Trophoblast cell (in vitro differentiated cells and primary cell): ENCODE data around the gene AAK1.
A peak's percentile ranks its signal among the peaks of the same experiment; 100 is the strongest.

Experiments used
- DNase-seq, 2 donors: peaks; one replicate each; pipeline ENCODE4 v3.0.0-alpha.2; 2016
- H2AFZ ChIP-seq: 2 replicates; pipeline ENCODE4 v1.6.1; 2013; ENCODE audit warnings: low read length, moderate library complexity, mild to moderate bottlenecking; ENCODE audit not compliant: insufficient read depth, poor library complexity
- H2AK5ac ChIP-seq: 2 replicates; pipeline ENCODE4 v1.6.1; 2013; ENCODE audit warnings: mild to moderate bottlenecking, low read length
- H2BK120ac ChIP-seq: 2 replicates; pipeline ENCODE4 v1.6.1; 2013; ENCODE audit warnings: low read length, mild to moderate bottlenecking, moderate library complexity; ENCODE audit not compliant: insufficient read depth, poor library complexity
- H2BK12ac ChIP-seq: 2 replicates; pipeline ENCODE4 v1.6.1; 2013; ENCODE audit warnings: mild to moderate bottlenecking, low read length, moderate library complexity
- H2BK5ac ChIP-seq: 2 replicates; pipeline ENCODE4 v1.6.1; 2013; ENCODE audit warnings: low read length, low read depth, moderate library complexity, mild to moderate bottlenecking; ENCODE audit not compliant: poor library complexity
- H3K14ac ChIP-seq: 2 replicates; pipeline ENCODE4 v1.6.1; 2013; ENCODE audit warnings: mild to moderate bottlenecking, low read length
- H3K18ac ChIP-seq: 2 replicates; pipeline ENCODE4 v1.6.1; 2013; ENCODE audit warnings: mild to moderate bottlenecking, low read length
- H3K23ac ChIP-seq: 2 replicates; pipeline ENCODE4 v1.6.1; 2013; ENCODE audit warnings: low read length
- H3K27ac ChIP-seq: 2 replicates; pipeline ENCODE4 v1.5.1; 2013; ENCODE audit warnings: low read depth, mild to moderate bottlenecking, inconsistent platforms, low read length, moderate library complexity
- H3K27me3 ChIP-seq: 2 replicates; pipeline ENCODE4 v1.6.1; 2013; ENCODE audit warnings: inconsistent platforms, mild to moderate bottlenecking, low read length, moderate library complexity; ENCODE audit not compliant: insufficient read depth
- H3K36me3 ChIP-seq, 2 experiments: 1 replicate in 1 of 2; 2 replicates in 1 of 2; pipeline ENCODE4 v1.6.1; 2013; ENCODE audit warnings: low read length in 2 of 2, mild to moderate bottlenecking in 2 of 2, moderate library complexity in 1 of 2; ENCODE audit not compliant: insufficient read depth in 2 of 2, control insufficient read depth in 1 of 2
- H3K4ac ChIP-seq: 2 replicates; pipeline ENCODE4 v1.6.1; 2013; ENCODE audit warnings: low read depth, mild to moderate bottlenecking, low read length, moderate library complexity
- H3K4me1 ChIP-seq, 2 experiments: 1 replicate in 1 of 2; 2 replicates in 1 of 2; pipeline ENCODE4 v1.6.1; 2013; ENCODE audit warnings: low read length in 2 of 2, mild to moderate bottlenecking in 2 of 2, moderate library complexity in 1 of 2; ENCODE audit not compliant: insufficient read depth in 2 of 2, control insufficient read depth in 1 of 2
- H3K4me2 ChIP-seq: 2 replicates; pipeline ENCODE4 v1.6.1; 2013; ENCODE audit warnings: inconsistent platforms, mild to moderate bottlenecking, low read length, moderate library complexity
- H3K4me3 ChIP-seq: 2 replicates; pipeline ENCODE4 v1.5.1; 2013; ENCODE audit warnings: mild to moderate bottlenecking, low read depth, low read length, inconsistent platforms
- H3K79me1 ChIP-seq: one replicate; pipeline ENCODE4 v1.6.1; 2013; ENCODE audit warnings: low read length
- H3K79me2 ChIP-seq: 2 replicates; pipeline ENCODE4 v1.6.1; 2013; ENCODE audit warnings: low read length, mild to moderate bottlenecking; ENCODE audit not compliant: control insufficient read depth, insufficient read depth, poor library complexity
- H3K9ac ChIP-seq: 2 replicates; pipeline ENCODE4 v1.6.1; 2013; ENCODE audit warnings: mild to moderate bottlenecking, low read length
- H3K9me3 ChIP-seq: 2 replicates; pipeline ENCODE4 v1.6.1; 2013; ENCODE audit warnings: low read depth, mild to moderate bottlenecking, control low read depth, inconsistent platforms, low read length; ENCODE audit not compliant: insufficient read depth
- H4K12ac ChIP-seq: 2 replicates; pipeline ENCODE4 v1.6.1; 2013; ENCODE audit warnings: low read depth, mild to moderate bottlenecking, low read length, moderate library complexity
- H4K8ac ChIP-seq: 2 replicates; pipeline ENCODE4 v1.6.1; 2013; ENCODE audit warnings: low read depth, mild to moderate bottlenecking, low read length, moderate library complexity
- H4K91ac ChIP-seq: one replicate; pipeline ENCODE4 v1.6.1; 2013; ENCODE audit warnings: low read depth, mild to moderate bottlenecking, low read length, moderate library complexity
- WGBS: extraction: QIAGEN DNeasy Blood & Tissue Kit; methylation state at CpG from one replicate; pipeline ENCODE4 v1.1.7; 2013; ENCODE audit warnings: missing lambda C conversion rate; ENCODE audit not compliant: insufficient read length, insufficient coverage; ENCODE audit errors: extremely low coverage; 5-methylcytosine and 5-hydroxymethylcytosine counted together

Gene AAK1

DNA sequence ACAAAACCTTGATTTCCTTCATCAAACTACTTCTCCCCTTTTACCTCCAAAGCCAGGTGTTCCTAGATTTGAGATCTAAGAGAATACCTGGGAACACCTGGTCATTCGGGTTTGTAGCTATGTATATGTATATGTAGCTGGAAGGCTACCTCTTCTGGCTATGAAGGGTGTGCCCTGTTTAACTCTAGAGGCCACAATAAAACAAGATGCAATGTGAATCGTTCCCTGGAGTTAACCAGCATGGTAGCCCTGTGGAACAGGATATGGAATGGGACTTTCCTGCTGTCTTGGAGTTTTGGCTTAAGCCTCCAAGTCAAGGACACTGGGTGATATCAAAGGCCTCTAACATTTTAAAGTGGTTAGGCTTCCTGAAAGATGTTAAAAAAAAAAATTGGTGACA is 188.6 kb downstream of the AAK1 start:
- Histone ChIP-seq H3K9me3 (no peaks in the 10 kb centered on the region), H2AK5ac (no peak overlapping the region), H3K27me3 (no peaks in the 10 kb centered on the region), H4K91ac (no peak overlapping the region), H3K36me3 (no peaks in the 10 kb centered on the region), H3K4me1 (peaks cover 6 to 7% of the 10 kb centered on the region in 2 experiments), H3K27ac (no peak overlapping the region), H3K4me2 (no peak overlapping the region), H4K8ac (no peak overlapping the region), H3K18ac (no peak overlapping the region), H2BK120ac (no peak overlapping the region), H3K14ac (no peak overlapping the region), H3K9ac (no peak overlapping the region), H3K79me2 (no peaks in the 10 kb centered on the region), H3K79me1 (no peaks in the 10 kb centered on the region), H3K4ac (no peak overlapping the region), H4K12ac (no peak overlapping the region), H3K23ac (no peak overlapping the region), H2AFZ (no peak overlapping the region), H3K4me3 (no peak overlapping the region), H2BK5ac (no peak overlapping the region), H2BK12ac (no peak overlapping the region)
- DNase-seq = no peak
- no CpG with 5 or more reads among the region's 2 CpGs for WGBS

DNA sequence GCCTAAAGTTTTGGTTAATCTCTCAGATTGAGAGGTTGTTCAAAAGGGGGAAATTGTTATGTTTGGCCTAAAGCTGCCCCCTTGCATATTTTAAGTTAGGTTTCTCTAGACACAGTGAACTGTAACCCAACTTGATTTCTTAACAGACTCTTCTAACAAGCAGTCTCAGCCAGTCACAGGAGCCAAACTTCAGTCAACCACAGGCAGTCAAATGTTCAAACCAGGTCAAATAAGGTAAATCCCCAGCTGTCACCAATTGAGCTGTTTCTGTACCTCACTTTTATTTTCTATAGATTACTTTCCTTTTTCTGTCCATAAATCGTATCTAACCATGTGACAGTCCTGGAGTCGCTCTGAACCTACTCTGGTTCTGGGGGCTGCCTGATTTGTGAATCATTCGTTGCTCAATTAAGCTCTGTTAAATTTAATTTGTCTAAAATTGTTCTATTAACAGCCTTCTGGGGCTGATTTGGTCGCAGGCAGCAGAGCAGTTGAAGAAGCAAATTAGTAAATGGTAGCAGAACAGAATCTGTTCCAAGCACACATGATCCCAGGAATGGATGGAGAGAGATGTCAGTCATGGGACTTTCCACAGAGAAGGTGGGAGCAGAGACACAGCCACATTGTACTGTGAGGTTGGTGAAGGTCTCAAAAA is 189.9 kb downstream of the AAK1 start:
- Histone ChIP-seq H3K36me3 (no peaks in the 10 kb centered on the region), H2BK12ac (no peak overlapping the region), H3K14ac (no peak overlapping the region), H3K27me3 (no peaks in the 10 kb centered on the region), H4K12ac (no peak overlapping the region), H3K79me2 (no peaks in the 10 kb centered on the region), H3K18ac (no peak overlapping the region), H2AFZ (no peak overlapping the region), H3K27ac (no peak overlapping the region), H4K91ac (no peak overlapping the region), H2BK5ac (no peak overlapping the region), H2AK5ac (no peak overlapping the region), H3K4ac (no peak overlapping the region), H3K4me3 (no peak overlapping the region), H3K4me1 (peaks cover 7 to 9% of the 10 kb centered on the region in 2 experiments), H3K79me1 (no peaks in the 10 kb centered on the region), H2BK120ac (no peak overlapping the region), H3K9me3 (no peaks in the 10 kb centered on the region), H3K9ac (no peak overlapping the region), H3K4me2 (no peak overlapping the region), H3K23ac (no peak overlapping the region), H4K8ac (no peak overlapping the region)
- DNase-seq = no peak
- WGBS = no CpG with 5 or more reads among the region's 4 CpGs

DNA sequence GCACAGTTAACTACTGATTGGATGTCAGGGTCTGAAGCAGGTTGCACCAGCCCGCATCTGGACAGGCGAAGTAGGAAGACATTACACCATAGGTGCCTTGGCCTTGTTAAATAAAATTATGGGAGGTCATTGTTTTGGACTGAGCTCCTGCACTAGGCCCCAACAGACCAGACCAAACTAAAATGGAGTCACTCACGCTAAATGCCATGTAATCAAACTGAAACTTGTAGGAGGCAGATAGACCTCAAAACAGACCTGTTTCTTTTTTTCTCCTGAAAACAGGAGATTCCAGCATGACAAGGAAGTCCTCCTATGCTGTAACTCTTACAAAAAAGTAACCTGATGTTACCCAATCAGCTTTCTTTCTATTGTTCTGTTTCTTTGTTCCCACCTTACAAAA is 190.9 kb downstream of the AAK1 start:
- H2AK5ac ChIP-seq = no peak overlapping the region
- DNase-seq = peak in 1 of 2 donors; percentile 39
- no peaks in the 10 kb centered on the region for H3K79me1 ChIP-seq
- no peak overlapping the region for H3K27ac ChIP-seq
- WGBS = no CpG with 5 or more reads among the region's 3 CpGs
- H4K8ac ChIP-seq = no peak overlapping the region
- no peak overlapping the region for H3K4ac ChIP-seq
- peak overlapping the region; percentile 39 for H2BK12ac ChIP-seq
- no peak overlapping the region for H2BK5ac ChIP-seq
- H3K18ac ChIP-seq = no peak overlapping the region
- no peaks in the 10 kb centered on the region for H3K27me3 ChIP-seq
- H4K91ac ChIP-seq = no peak overlapping the region
- no peaks in the 10 kb centered on the region for H3K79me2 ChIP-seq
- no peak overlapping the region for H3K4me2 ChIP-seq
- no peak overlapping the region for H2AFZ ChIP-seq
- H3K14ac ChIP-seq = no peak overlapping the region
- H3K9ac ChIP-seq = no peak overlapping the region
- no peak overlapping the region for H4K12ac ChIP-seq
- no peak overlapping the region for H3K23ac ChIP-seq
- no peaks in the 10 kb centered on the region for H3K9me3 ChIP-seq
- peaks cover 7 to 9% of the 10 kb centered on the region in 2 experiments for H3K4me1 ChIP-seq
- no peak overlapping the region for H3K4me3 ChIP-seq
- H3K36me3 ChIP-seq = no peaks in the 10 kb centered on the region
- H2BK120ac ChIP-seq = no peak overlapping the region

DNA sequence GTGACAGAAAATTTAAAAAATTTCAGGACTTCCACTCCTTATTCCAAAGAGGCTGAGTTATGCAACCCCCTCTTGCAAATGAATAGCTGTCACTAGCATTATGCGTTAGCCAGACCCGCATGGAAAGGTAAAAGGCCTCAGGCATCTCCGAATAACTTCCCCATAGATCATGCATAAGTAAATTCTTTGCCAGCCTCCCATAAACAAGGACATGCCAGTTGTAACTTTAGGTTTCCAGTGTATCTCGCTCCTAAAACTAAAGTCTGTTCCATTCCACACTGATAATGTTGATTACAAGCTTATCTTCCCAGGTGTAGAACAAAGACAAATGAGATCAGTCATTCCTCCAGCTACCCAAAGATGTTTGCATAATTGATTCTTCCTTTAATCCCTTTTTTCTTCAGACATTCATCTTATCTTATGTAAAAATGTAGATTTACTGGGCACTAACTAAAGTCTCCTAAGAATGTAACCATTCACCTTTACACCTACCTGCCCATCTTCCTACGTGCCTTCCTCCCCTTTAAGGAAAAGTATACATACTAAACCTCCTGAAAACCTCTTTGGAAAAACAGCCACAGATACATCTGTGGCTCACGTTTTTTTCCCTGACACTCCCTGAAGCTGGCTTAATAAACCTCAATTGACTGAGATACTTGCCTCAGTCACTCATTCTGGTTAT is 192.7 kb downstream of the AAK1 start:
- Histone ChIP-seq H3K14ac (no peak overlapping the region), H3K4me2 (no peak overlapping the region), H3K79me2 (no peaks in the 10 kb centered on the region), H3K9me3 (no peaks in the 10 kb centered on the region), H4K12ac (no peak overlapping the region), H3K9ac (no peak overlapping the region), H2BK5ac (no peak overlapping the region), H3K18ac (no peak overlapping the region), H2BK120ac (no peak overlapping the region), H3K27me3 (no peaks in the 10 kb centered on the region), H4K91ac (no peak overlapping the region), H3K36me3 (no peaks in the 10 kb centered on the region), H2AFZ (no peak overlapping the region), H3K4ac (no peak overlapping the region), H3K23ac (no peak overlapping the region), H4K8ac (no peak overlapping the region), H2AK5ac (no peak overlapping the region), H3K4me3 (no peak overlapping the region), H3K4me1 (peaks cover 7 to 9% of the 10 kb centered on the region in 2 experiments), H3K27ac (no peak overlapping the region), H3K79me1 (no peaks in the 10 kb centered on the region), H2BK12ac (no peak overlapping the region)
- WGBS = no CpG with 5 or more reads among the region's 6 CpGs
- DNase-seq = peak; percentile 98 to 100
